SK-N-SH (cell line): Measurements from ENCODE around the gene MT2A. TPM values are rescaled to one million over a fixed set of nuclear protein-coding genes. Genes with fewer than 3 reads are reported as not detected.

Experiments used
- CTCF ChIA-PET: fragments of 300-600, 350-600 bp; formaldehyde crosslinking; extraction: SDS; loops from one replicate; lab custom pipeline; 2021; lab: Yijun Ruan, JAX
- POLR2A ChIA-PET: fragments of 350-600 bp; sonication (Branson Sonifier 250); formaldehyde crosslinking; extraction: SDS; loops from one replicate; lab custom pipeline; 2020; ENCODE audit warnings: antibody characterized with exemption, inconsistent platforms; lab: Yijun Ruan, JAX
- DNase-seq: peaks from one replicate; pipeline ENCODE4 v3.0.0; 2012
- H2AFZ ChIP-seq: fragments of 200-600 bp; sonication (generic); 2 replicates; pipeline ENCODE4 v1.8.1; 2016; ENCODE audit warnings: antibody characterized with exemption, mild to moderate bottlenecking, low read depth
- H3F3A ChIP-seq: fragments of 200-600 bp; sonication (generic); replicated peaks from 2 replicates; pipeline ENCODE3; 2016; ENCODE audit warnings: antibody characterized with exemption, mild to moderate bottlenecking; ENCODE audit not compliant: insufficient read depth
- H3K27ac ChIP-seq, 2 experiments: fragments of 200-500 bp in 1 of 2; fragments of 200-600 bp in 1 of 2; sonication (Bioruptor generic) in 1 of 2; sonication (generic), shearing (Covaris generic) in 1 of 2; 2 replicates each; pipeline versions ENCODE4 v1.5.1 to v1.6.1; 2014 to 2016; ENCODE audit warnings: low read depth in 2 of 2, inconsistent platforms in 1 of 2, low read length in 1 of 2, mild to moderate bottlenecking in 1 of 2, mixed read lengths in 1 of 2
- H3K27me3 ChIP-seq: fragments of 200-600 bp; sonication (generic), shearing (Covaris generic); 2 replicates; pipeline ENCODE4 v1.6.1; 2016; ENCODE audit warnings: mixed run types; ENCODE audit not compliant: insufficient read depth
- H3K36me3 ChIP-seq, 2 experiments: fragments of 200-500 bp in 1 of 2; fragments of 200-600 bp in 1 of 2; sonication (Bioruptor generic) in 1 of 2; sonication (generic) in 1 of 2; replicated peaks in 1 of 2; 2 replicates each; pipeline versions ENCODE3 to v1.5.1; 2014 to 2016; ENCODE audit warnings: low read length in 1 of 2, mild to moderate bottlenecking in 1 of 2; ENCODE audit not compliant: insufficient read depth in 2 of 2, control insufficient read depth in 1 of 2
- H3K4me1 ChIP-seq, 2 experiments: fragments of 200-500 bp in 1 of 2; fragments of 200-600 bp in 1 of 2; sonication (Bioruptor generic) in 1 of 2; sonication (generic), shearing (Covaris generic) in 1 of 2; 2 replicates each; pipeline versions ENCODE4 v1.5.1 to v1.6.1; 2014 to 2016; ENCODE audit warnings: low read depth in 1 of 2, low read length in 1 of 2, mixed run types in 1 of 2; ENCODE audit not compliant: insufficient read depth in 2 of 2, control insufficient read depth in 1 of 2
- H3K4me2 ChIP-seq: fragments of 200-600 bp; sonication (generic), shearing (Covaris generic); 2 replicates; pipeline ENCODE4 v1.6.1; 2017; ENCODE audit warnings: mixed run types
- H3K4me3 ChIP-seq, 2 experiments: fragments of 200-500 bp in 1 of 2; fragments of 200-600 bp in 1 of 2; sonication (Bioruptor generic) in 1 of 2; sonication (generic), shearing (Covaris generic) in 1 of 2; 2 replicates each; pipeline versions ENCODE4 v1.5.1 to v1.8.1; 2014 to 2016; ENCODE audit warnings: low read depth in 2 of 2, inconsistent platforms in 1 of 2, low read length in 1 of 2, mild to moderate bottlenecking in 1 of 2, mixed read lengths in 1 of 2, moderate library complexity in 1 of 2
- H3K79me2 ChIP-seq: fragments of 200-600 bp; sonication (generic); 2 replicates; pipeline ENCODE4 v1.8.1; 2017; ENCODE audit warnings: mild to moderate bottlenecking; ENCODE audit not compliant: insufficient read depth
- H3K9ac ChIP-seq: fragments of 200-600 bp; sonication (generic); 2 replicates; pipeline ENCODE4 v1.6.1; 2017; ENCODE audit warnings: mixed run types
- H3K9me2 ChIP-seq: fragments of 200-600 bp; sonication (generic); 2 replicates; pipeline ENCODE4 v1.6.1; 2017; ENCODE audit warnings: mixed run types
- H3K9me3 ChIP-seq: fragments of 200-600 bp; sonication (generic); 2 replicates; pipeline ENCODE4 v1.6.1; 2017; ENCODE audit warnings: mixed run types, mild to moderate bottlenecking, moderate library complexity
- H4K20me1 ChIP-seq: fragments of 200-600 bp; sonication (generic); 2 replicates; pipeline ENCODE4 v1.6.1; 2017; ENCODE audit warnings: mild to moderate bottlenecking, mixed run types; ENCODE audit not compliant: insufficient read depth
- CHD2 ChIP-seq: fragments of 150-350 bp; IDR thresholded peaks from 2 replicates; pipeline ENCODE4 v1.6.1; 2018; ENCODE audit warnings: low read length; ENCODE audit not compliant: partially characterized antibody
- EP300 ChIP-seq, 2 experiments: IDR thresholded peaks; 2 replicates each; pipeline versions ENCODE4 v1.4.0 to v1.6.1; 2012; ENCODE audit warnings: borderline replicate concordance in 1 of 2, low read depth in 1 of 2, low read length in 1 of 2
- FOSL2 ChIP-seq: IDR thresholded peaks from 2 replicates; pipeline ENCODE4 v1.4.0; 2012; ENCODE audit warnings: low read depth, mild to moderate bottlenecking, moderate library complexity, borderline replicate concordance
- MEF2A ChIP-seq: IDR thresholded peaks from 2 replicates; pipeline ENCODE4 v1.4.0; 2012; ENCODE audit warnings: low read depth, borderline replicate concordance
- RXRA ChIP-seq: IDR thresholded peaks from 2 replicates; pipeline ENCODE4 v1.4.0; 2012; ENCODE audit warnings: low read depth, mild to moderate bottlenecking, borderline replicate concordance
- SIN3A ChIP-seq: IDR thresholded peaks from 2 replicates; pipeline ENCODE4 v1.6.1; 2012; ENCODE audit warnings: low read depth, mild to moderate bottlenecking, low read length, moderate library complexity, borderline replicate concordance
- SMC3 ChIP-seq: IDR thresholded peaks from 2 replicates; pipeline ENCODE4 v1.6.1; 2012; ENCODE audit warnings: low read depth, low read length, improper control_type of control experiment
- TAF1 ChIP-seq: IDR thresholded peaks from 2 replicates; pipeline ENCODE4 v1.6.1; 2012; ENCODE audit warnings: low read depth, mild to moderate bottlenecking, low read length, moderate library complexity, borderline replicate concordance
- TEAD4 ChIP-seq: IDR thresholded peaks from 2 replicates; pipeline ENCODE4 v1.4.0; 2012; ENCODE audit warnings: mild to moderate bottlenecking, borderline replicate concordance; ENCODE audit not compliant: insufficient read depth
- WGBS: methylation state at CpG from one replicate; pipeline ENCODE4 v1.1.6; 2017; ENCODE audit warnings: low lambda C conversion rate; 5-methylcytosine and 5-hydroxymethylcytosine counted together
- polyA plus RNA-seq, 3 experiments: library from polyadenylated mRNA; depleted of rRNA; stranded (reverse); fragments of >200 nt; gene quantifications; 2 replicates each; pipeline ENCODE4 v1.2.3, GENCODE V29; 2012
- TF ChIP-seq, protein P1 (sequence below): fragments of 150-350 bp; IDR thresholded peaks from 2 replicates; pipeline ENCODE4 v1.6.1; 2017; ENCODE audit warnings: antibody characterized with exemption, low read length, low read depth, borderline replicate concordance
- TF ChIP-seq, protein P2 (sequence below): IDR thresholded peaks from 2 replicates; pipeline ENCODE4 v1.6.1; 2012; ENCODE audit warnings: mild to moderate bottlenecking, low read depth, low read length, moderate library complexity
- TF ChIP-seq, protein P3 (sequence below): IDR thresholded peaks from 2 replicates; pipeline ENCODE4 v1.4.0; 2012; ENCODE audit warnings: low read depth, borderline replicate concordance

The MT2A gene
- polyA plus RNA-seq, 1 of the 3 experiments (the other 2 are of a cell fraction) = 133 TPM

DNA sequence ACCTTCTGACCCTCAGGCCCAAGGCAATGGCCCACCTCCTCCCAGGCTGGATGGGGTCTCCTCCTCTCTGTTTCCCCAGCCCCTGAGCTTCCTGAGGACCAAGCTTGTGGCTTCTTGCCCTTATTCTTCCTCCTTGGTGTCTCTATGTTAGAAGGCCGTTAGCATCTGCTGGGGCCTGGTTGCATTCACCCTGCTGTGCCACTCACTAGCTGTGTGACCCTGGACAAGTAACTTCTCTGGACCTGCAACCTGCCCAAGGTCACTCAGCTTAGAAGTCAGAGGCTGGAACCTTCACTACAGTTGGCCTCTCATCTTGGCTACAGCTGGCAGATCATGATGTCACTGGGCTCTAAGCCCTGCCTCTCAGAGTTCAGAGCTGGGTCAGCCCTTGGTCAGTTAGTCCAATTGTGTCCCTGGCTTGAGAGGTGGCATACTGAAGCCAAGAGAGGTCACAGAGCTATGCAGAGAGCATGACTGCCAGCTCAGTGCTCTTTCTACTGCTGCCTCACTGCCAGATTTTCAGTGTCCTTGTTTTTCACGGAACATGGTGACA is 3.0 kb downstream of the MT2A start:
- Histone ChIP-seq H3K9me2 (no peaks in the 10 kb centered on the region), H3K79me2 (peaks cover 30% of the 10 kb centered on the region), H4K20me1 (no peaks in the 10 kb centered on the region; the same call in 1 of the 2 replicates), H2AFZ (no peak overlapping the region), H3K27ac (peak overlapping the region in 1 of 2 experiments; percentile 96; a peak in 3 of 4 replicates), H3F3A (peaks cover 64% of the 10 kb centered on the region), H3K4me3 (no peak overlapping the region), H3K27me3 (no peaks in the 10 kb centered on the region), H3K9me3 (no peaks in the 10 kb centered on the region), H3K36me3 (no peaks in the 10 kb centered on the region), H3K9ac (no peak overlapping the region), H3K4me2 (peak overlapping the region; percentile 88), H3K4me1 (peaks cover 43 to 55% of the 10 kb centered on the region in 2 experiments; a peak in 3 of 4 replicates)
- 75% methylated on average over 1 of the region's 2 CpGs for WGBS
- DNase-seq = no peak
- TF ChIP-seq TAF1 (no peak), RXRA (peak; percentile 62; the same call in 1 of the 2 replicates), FOSL2 (no peak)
- ChIA-PET CTCF (interaction anchor here (0.9 to 1.8 kb wide), 3 partner anchors 11 to 91 kb away, joined by 3 to 8 read pairs (median 4); no protein-coding TSS in a partner anchor), POLR2A (interaction anchor here (1.5 kb wide), 1 partner anchor 71 kb away, joined by 6 read pairs; the partner anchor contains the start of gene MT1X)

DNA sequence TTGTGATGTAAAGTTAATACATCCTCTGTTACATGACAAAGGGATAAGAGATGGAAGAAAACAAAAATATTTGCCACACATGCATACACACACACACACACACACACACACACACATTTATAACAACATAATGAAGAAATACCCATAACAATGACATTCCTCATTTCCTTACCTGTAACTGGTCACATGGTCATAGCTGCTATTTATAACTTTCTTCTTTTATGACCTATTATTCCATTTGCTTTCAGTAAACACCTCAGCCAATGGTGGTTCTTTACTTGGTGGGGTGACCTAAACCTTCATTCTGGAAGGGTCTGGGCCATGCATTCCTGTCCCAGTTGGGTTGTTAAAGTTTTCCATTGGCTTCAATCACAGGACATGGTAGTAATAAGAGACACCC is 5.3 kb downstream of the MT2A start:
- Histone ChIP-seq H3K27me3 (no peaks in the 10 kb centered on the region), H3K4me1 (peaks cover 25 to 39% of the 10 kb centered on the region in 2 experiments; a peak in 3 of 4 replicates), H3K9me2 (no peaks in the 10 kb centered on the region), H3K79me2 (peaks cover 27% of the 10 kb centered on the region), H3K9ac (no peak overlapping the region; the same call in 1 of the 2 replicates), H3K36me3 (no peaks in the 10 kb centered on the region), H4K20me1 (no peaks in the 10 kb centered on the region; the same call in 1 of the 2 replicates), H3K4me2 (peak overlapping the region; percentile 63; the same call in 1 of the 2 replicates)
- POLR2A ChIA-PET = no interaction called here
- CTCF ChIA-PET = interaction anchor here (1.1 to 1.3 kb wide), 3 partner anchors 10 to 54 kb away, joined by 3 to 4 read pairs (median 3); partner anchors contain the start of gene MT1G
- TF ChIP-seq TEAD4 (no peak), CHD2 (no peak), SMC3 (no peak), SIN3A (no peak), EP300 (IDR thresholded peaks at IDR 0.05; ENCODE audit: borderline replicate concordance in 1 of 2, low read depth in 1 of 2, low read length in 1 of 2) (no peak), MEF2A (no peak)
- TF ChIP-seq, protein P1, sequence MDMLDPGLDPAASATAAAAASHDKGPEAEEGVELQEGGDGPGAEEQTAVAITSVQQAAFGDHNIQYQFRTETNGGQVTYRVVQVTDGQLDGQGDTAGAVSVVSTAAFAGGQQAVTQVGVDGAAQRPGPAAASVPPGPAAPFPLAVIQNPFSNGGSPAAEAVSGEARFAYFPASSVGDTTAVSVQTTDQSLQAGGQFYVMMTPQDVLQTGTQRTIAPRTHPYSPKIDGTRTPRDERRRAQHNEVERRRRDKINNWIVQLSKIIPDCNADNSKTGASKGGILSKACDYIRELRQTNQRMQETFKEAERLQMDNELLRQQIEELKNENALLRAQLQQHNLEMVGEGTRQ = no peak
- TF ChIP-seq, protein P2, sequence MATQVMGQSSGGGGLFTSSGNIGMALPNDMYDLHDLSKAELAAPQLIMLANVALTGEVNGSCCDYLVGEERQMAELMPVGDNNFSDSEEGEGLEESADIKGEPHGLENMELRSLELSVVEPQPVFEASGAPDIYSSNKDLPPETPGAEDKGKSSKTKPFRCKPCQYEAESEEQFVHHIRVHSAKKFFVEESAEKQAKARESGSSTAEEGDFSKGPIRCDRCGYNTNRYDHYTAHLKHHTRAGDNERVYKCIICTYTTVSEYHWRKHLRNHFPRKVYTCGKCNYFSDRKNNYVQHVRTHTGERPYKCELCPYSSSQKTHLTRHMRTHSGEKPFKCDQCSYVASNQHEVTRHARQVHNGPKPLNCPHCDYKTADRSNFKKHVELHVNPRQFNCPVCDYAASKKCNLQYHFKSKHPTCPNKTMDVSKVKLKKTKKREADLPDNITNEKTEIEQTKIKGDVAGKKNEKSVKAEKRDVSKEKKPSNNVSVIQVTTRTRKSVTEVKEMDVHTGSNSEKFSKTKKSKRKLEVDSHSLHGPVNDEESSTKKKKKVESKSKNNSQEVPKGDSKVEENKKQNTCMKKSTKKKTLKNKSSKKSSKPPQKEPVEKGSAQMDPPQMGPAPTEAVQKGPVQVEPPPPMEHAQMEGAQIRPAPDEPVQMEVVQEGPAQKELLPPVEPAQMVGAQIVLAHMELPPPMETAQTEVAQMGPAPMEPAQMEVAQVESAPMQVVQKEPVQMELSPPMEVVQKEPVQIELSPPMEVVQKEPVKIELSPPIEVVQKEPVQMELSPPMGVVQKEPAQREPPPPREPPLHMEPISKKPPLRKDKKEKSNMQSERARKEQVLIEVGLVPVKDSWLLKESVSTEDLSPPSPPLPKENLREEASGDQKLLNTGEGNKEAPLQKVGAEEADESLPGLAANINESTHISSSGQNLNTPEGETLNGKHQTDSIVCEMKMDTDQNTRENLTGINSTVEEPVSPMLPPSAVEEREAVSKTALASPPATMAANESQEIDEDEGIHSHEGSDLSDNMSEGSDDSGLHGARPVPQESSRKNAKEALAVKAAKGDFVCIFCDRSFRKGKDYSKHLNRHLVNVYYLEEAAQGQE = no peak
- TF ChIP-seq, protein P3, sequence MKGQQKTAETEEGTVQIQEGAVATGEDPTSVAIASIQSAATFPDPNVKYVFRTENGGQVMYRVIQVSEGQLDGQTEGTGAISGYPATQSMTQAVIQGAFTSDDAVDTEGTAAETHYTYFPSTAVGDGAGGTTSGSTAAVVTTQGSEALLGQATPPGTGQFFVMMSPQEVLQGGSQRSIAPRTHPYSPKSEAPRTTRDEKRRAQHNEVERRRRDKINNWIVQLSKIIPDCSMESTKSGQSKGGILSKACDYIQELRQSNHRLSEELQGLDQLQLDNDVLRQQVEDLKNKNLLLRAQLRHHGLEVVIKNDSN = no peak
- TF ChIP-seq, all 33 proteins: peak for 0
- Histone ChIP-seq H3K4me3 (no peak overlapping the region), H2AFZ (no peak overlapping the region), H3F3A (peaks cover 44% of the 10 kb centered on the region), H3K27ac (peak overlapping the region in 1 of 2 experiments; percentile 71; a peak in 2 of 4 replicates), H3K9me3 (no peaks in the 10 kb centered on the region)
- DNase-seq = no peak
